Measurements from ENCODE around the gene POTEI.
"Not testable (repeated sequence)": the region's sequence is repeated elsewhere in the genome, so short reads cannot be mapped to it uniquely, and the experiment has no call there.

Gene POTEI

GRCh38 chr2:130509228-130509627, at the start of gene POTEI:
Gene POTEI, minus strand, starts transcription at chr2:130509328. Its CDS starts 93 bp downstream, at chr2:130509235.
- not testable (repeated sequence) for DNase-seq

GRCh38 chr2:130556441-130556840, 47.3 kb upstream of the POTEI start:
- not testable (repeated sequence) for DNase-seq

- not testable (repeated sequence) for DNase-seq
These were observed 45.0 kb upstream of the POTEI start for GRCh38 chr2:130554178-130554577.

GRCh38 chr2:130549475-130549874, 40.3 kb upstream of the POTEI start:
- DNase-seq = not testable (repeated sequence)

- not testable (repeated sequence) for DNase-seq
These were observed 39.3 kb upstream of the POTEI start for GRCh38 chr2:130548418-130548817.

GRCh38 chr2:130544978-130545377, 35.9 kb upstream of the POTEI start:
- not testable (repeated sequence) for DNase-seq

- DNase-seq = not testable (repeated sequence)
These were observed 34.8 kb upstream of the POTEI start for GRCh38 chr2:130543785-130544528.

- DNase-seq = not testable (repeated sequence)
These were observed 33.7 kb upstream of the POTEI start for GRCh38 chr2:130542789-130543188.

- DNase-seq = not testable (repeated sequence)
These were observed 29.1 kb upstream of the POTEI start for GRCh38 chr2:130538271-130538670.

- DNase-seq = not testable (repeated sequence)
These were observed 27.5 kb upstream of the POTEI start for GRCh38 chr2:130536654-130537053.

- DNase-seq = not testable (repeated sequence)
These were observed 22.5 kb upstream of the POTEI start for GRCh38 chr2:130531672-130532071.

- not testable (repeated sequence) for DNase-seq
These were observed 22.1 kb upstream of the POTEI start for GRCh38 chr2:130531225-130531624.

GRCh38 chr2:130530212-130530611, 21.1 kb upstream of the POTEI start:
- not testable (repeated sequence) for DNase-seq

- DNase-seq = not testable (repeated sequence)
These were observed 20.4 kb upstream of the POTEI start for GRCh38 chr2:130529545-130529944.

- DNase-seq = not testable (repeated sequence)
These were observed 18.3 kb upstream of the POTEI start for GRCh38 chr2:130527365-130527967.

- DNase-seq = not testable (repeated sequence)
These were observed 13.3 kb upstream of the POTEI start for GRCh38 chr2:130522390-130522789.

- not testable (repeated sequence) for DNase-seq
These were observed 11.9 kb upstream of the POTEI start, which contains the start of gene CFC1B for GRCh38 chr2:130520992-130521391. Gene CFC1B, plus strand, starts transcription at chr2:130521222. Its CDS starts 263 bp downstream, at chr2:130521485.

GRCh38 chr2:130518516-130519106, 9.5 kb upstream of the POTEI start:
- not testable (repeated sequence) for DNase-seq

- not testable (repeated sequence) for DNase-seq
These were observed 2.8 kb upstream of the POTEI start for GRCh38 chr2:130511747-130512451.

GRCh38 chr2:130510807-130511746, 1.9 kb upstream of the POTEI start:
- not testable (repeated sequence) for DNase-seq

GRCh38 chr2:130491073-130491472, 18.1 kb downstream of the POTEI start:
- DNase-seq = not testable (repeated sequence)

GRCh38 chr2:130455413-130455812, 53.7 kb downstream of the POTEI start:
- DNase-seq = not testable (repeated sequence)
